Esophagus muscularis mucosa (tissue), 4 donors: ENCODE measurements around the gene KRT9.

Source experiments
- EP300 ChIP-seq: sonication (generic); formaldehyde crosslinking; IDR thresholded peaks from one replicate; pipeline ENCODE4 v1.6.1; 2017; ENCODE audit warnings: antibody characterized with exemption
- POLR2A ChIP-seq: fragments of 450-650 bp; IDR thresholded peaks from one replicate; pipeline ENCODE4 v1.6.1; 2017; ENCODE audit warnings: antibody characterized with exemption, moderate library complexity, mild to moderate bottlenecking, low read depth
- TF ChIP-seq, protein P1 (sequence below), 3 experiments: fragments of 200-600 bp in 2 of 3; fragments of 450-650 bp in 1 of 3; sonication (generic) in 2 of 3; IDR thresholded peaks; one replicate each; pipeline ENCODE4 v1.5.1; 2017 to 2019; ENCODE audit warnings: antibody characterized with exemption in 3 of 3, mild to moderate bottlenecking in 2 of 3, moderate library complexity in 1 of 3

DNA sequence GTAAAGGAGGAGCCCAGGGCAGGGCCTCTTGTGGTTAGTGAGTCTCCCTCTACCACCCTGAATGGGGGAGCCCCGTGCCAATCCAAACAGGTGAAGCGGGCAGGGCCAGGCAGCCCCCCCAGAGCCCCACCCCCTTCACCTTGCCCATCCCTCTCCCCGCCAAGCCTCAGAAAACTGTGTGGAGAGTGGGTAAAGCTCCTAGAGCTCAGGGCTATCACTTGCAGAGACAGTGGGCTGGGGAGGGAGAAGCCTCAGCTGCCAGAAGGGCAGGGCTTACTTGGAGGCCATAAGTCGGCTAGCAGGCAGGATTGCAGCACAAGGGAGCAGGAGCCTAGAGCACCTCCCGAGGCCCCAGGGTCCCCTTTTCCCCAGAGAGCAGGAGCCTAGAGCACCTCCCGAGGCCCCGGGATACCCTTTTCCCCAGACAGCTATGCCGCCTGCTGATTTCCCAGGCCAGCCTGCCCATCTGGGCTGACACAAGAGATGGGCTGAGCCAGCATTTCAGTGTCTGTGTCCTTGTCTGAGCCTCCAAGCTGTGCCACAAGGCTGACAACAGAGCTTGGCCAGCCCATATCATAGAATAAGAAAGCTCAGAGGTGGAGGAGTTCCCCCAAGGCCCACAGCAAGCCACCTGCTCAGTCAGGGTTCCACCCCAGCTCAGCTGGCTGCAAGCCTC lies 21.6 kb upstream of the KRT9 start:
- TF ChIP-seq, protein P1, sequence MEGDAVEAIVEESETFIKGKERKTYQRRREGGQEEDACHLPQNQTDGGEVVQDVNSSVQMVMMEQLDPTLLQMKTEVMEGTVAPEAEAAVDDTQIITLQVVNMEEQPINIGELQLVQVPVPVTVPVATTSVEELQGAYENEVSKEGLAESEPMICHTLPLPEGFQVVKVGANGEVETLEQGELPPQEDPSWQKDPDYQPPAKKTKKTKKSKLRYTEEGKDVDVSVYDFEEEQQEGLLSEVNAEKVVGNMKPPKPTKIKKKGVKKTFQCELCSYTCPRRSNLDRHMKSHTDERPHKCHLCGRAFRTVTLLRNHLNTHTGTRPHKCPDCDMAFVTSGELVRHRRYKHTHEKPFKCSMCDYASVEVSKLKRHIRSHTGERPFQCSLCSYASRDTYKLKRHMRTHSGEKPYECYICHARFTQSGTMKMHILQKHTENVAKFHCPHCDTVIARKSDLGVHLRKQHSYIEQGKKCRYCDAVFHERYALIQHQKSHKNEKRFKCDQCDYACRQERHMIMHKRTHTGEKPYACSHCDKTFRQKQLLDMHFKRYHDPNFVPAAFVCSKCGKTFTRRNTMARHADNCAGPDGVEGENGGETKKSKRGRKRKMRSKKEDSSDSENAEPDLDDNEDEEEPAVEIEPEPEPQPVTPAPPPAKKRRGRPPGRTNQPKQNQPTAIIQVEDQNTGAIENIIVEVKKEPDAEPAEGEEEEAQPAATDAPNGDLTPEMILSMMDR (IDR thresholded peaks at IDR 0.05): no peak
- TF ChIP-seq POLR2A (no peak), EP300 (no peak)
